MV-4-11 (cell line): ENCODE measurements around the gene CAND2.
A peak's percentile ranks its signal among the peaks of the same experiment; 100 is the strongest.
"Not testable (repeated sequence)": the region's sequence is repeated elsewhere in the genome, so short reads cannot be mapped to it uniquely, and the experiment has no call there.

Source experiments
- DNase-seq: peaks from one replicate; lab custom pipeline; 2025; lab: John Stamatoyannopoulos, UW

Gene CAND2

GRCh38 chr3:12831301-12831866 lies 34.9 kb downstream of the CAND2 start:
- no peak for DNase-seq

GRCh38 chr3:12832350-12833221 lies 36.1 kb downstream of the CAND2 start:
- no peak for DNase-seq

- DNase-seq: peak; percentile 9
Observed at GRCh38 chr3:12833222-12834161, 37.0 kb downstream of the CAND2 start.

GRCh38 chr3:12835052-12835665 lies 38.7 kb downstream of the CAND2 start:
- DNase-seq: no peak

- no peak for DNase-seq
Observed at GRCh38 chr3:12837295-12837986, 41.0 kb downstream of the CAND2 start.

GRCh38 chr3:12838179-12838965 lies 41.9 kb downstream of the CAND2 start:
- DNase-seq: no peak

- no peak for DNase-seq
Observed at GRCh38 chr3:12839156-12839946, 42.9 kb downstream of the CAND2 start.

GRCh38 chr3:12840148-12840547 lies 43.7 kb downstream of the CAND2 start:
- DNase-seq: not testable (repeated sequence)

- no peak for DNase-seq
Observed at GRCh38 chr3:12840591-12841148, 44.2 kb downstream of the CAND2 start.

GRCh38 chr3:12841149-12841969 lies 44.9 kb downstream of the CAND2 start, which contains the start of gene RPL32:
TSS of gene RPL32 (minus strand) at chr3:12841565. CDS start at chr3:12840237, 1,328 bp downstream.
- peak; percentile 95 for DNase-seq

- DNase-seq: no peak
Observed at GRCh38 chr3:12841970-12842328, 45.5 kb downstream of the CAND2 start.

GRCh38 chr3:12842469-12842868 lies 46.0 kb downstream of the CAND2 start:
- DNase-seq: no peak

- DNase-seq: no peak
Observed at GRCh38 chr3:12845811-12846210, 49.3 kb downstream of the CAND2 start.

- no peak for DNase-seq
Observed at GRCh38 chr3:12852201-12852600, 55.7 kb downstream of the CAND2 start.

GRCh38 chr3:12853847-12854246 lies 57.4 kb downstream of the CAND2 start:
- DNase-seq: peak; percentile 24

- DNase-seq: no peak
Observed at GRCh38 chr3:12854565-12854964, 58.1 kb downstream of the CAND2 start.

- DNase-seq: no peak
Observed at GRCh38 chr3:12856626-12857025, 60.1 kb downstream of the CAND2 start.

GRCh38 chr3:12859840-12860239 lies 63.4 kb downstream of the CAND2 start:
- peak; percentile 7 for DNase-seq
